GM23338 (cell line): ENCODE data around the gene PNPLA5. TPM values are rescaled to one million over a fixed set of nuclear protein-coding genes. Genes with fewer than 3 reads are reported as not detected.
A peak's percentile ranks its signal among the peaks of the same experiment; 100 is the strongest.

Source experiments
- ATAC-seq: fragments of 200-7000 bp; cut with Tn5 transposase; 3 replicates; pipeline ENCODE4 v1.9.1; 2020
- DNase-seq: peaks from one replicate; pipeline ENCODE4 v3.0.0-alpha.2; 2015; ENCODE audit warnings: low spot score
- H2AFZ ChIP-seq: fragments of 200-600 bp; sonication (generic); 2 replicates; pipeline ENCODE4 v1.8.0; 2016; ENCODE audit warnings: antibody characterized with exemption, mild to moderate bottlenecking, moderate library complexity
- H3F3A ChIP-seq: fragments of 200-600 bp; sonication (generic); replicated peaks from 2 replicates; pipeline ENCODE4 v1.8.0; 2017; ENCODE audit warnings: antibody characterized with exemption, mixed run types, low read depth
- H3K27ac ChIP-seq: fragments of 200-600 bp; sonication (generic); 2 replicates; pipeline ENCODE4 v1.6.1; 2016; ENCODE audit warnings: low read depth
- H3K27me3 ChIP-seq: fragments of 200-600 bp; sonication (generic); 2 replicates; pipeline ENCODE4 v1.8.0; 2016; ENCODE audit warnings: mild to moderate bottlenecking, mixed run types, moderate library complexity; ENCODE audit not compliant: insufficient read depth
- H3K36me3 ChIP-seq: fragments of 200-600 bp; sonication (generic); 2 replicates; pipeline ENCODE4 v1.8.0; 2016; ENCODE audit warnings: mild to moderate bottlenecking; ENCODE audit not compliant: insufficient read depth
- H3K4me1 ChIP-seq: fragments of 200-600 bp; sonication (generic); 2 replicates; pipeline ENCODE4 v1.8.0; 2016; ENCODE audit warnings: mild to moderate bottlenecking, moderate library complexity; ENCODE audit not compliant: insufficient read depth
- H3K4me2 ChIP-seq: fragments of 200-600 bp; sonication (generic); 2 replicates; pipeline ENCODE4 v1.7.1; 2017; ENCODE audit warnings: mixed run types
- H3K4me3 ChIP-seq: fragments of 200-600 bp; sonication (generic); 2 replicates; pipeline ENCODE4 v1.6.1; 2016; ENCODE audit warnings: mixed run types
- H3K79me2 ChIP-seq: fragments of 200-600 bp; sonication (generic); replicated peaks from 2 replicates; pipeline ENCODE4 v1.8.0; 2017; ENCODE audit warnings: mild to moderate bottlenecking; ENCODE audit not compliant: insufficient read depth
- H3K9me2 ChIP-seq: fragments of 200-600 bp; sonication (generic); 2 replicates; pipeline ENCODE4 v1.8.0; 2017; ENCODE audit not compliant: insufficient read depth
- H4K20me1 ChIP-seq: fragments of 200-600 bp; sonication (generic); replicated peaks from 2 replicates; pipeline ENCODE4 v1.8.0; 2017; ENCODE audit warnings: mild to moderate bottlenecking; ENCODE audit not compliant: insufficient read depth
- H3K27ac Mint-ChIP-seq: 2 replicates; pipeline ENCODE4 v1.8.0; 2020; ENCODE audit warnings: inconsistent platforms, mild to moderate bottlenecking, moderate library complexity, mixed read lengths
- H3K27me3 Mint-ChIP-seq: 3 replicates; pipeline ENCODE4 v1.8.0; 2022; ENCODE audit warnings: low read depth, mild to moderate bottlenecking, moderate library complexity, mixed read lengths, inconsistent platforms; ENCODE audit not compliant: insufficient read depth, poor library complexity
- H3K36me3 Mint-ChIP-seq: 3 replicates; pipeline ENCODE4 v1.8.0; 2021; ENCODE audit warnings: low read depth, mild to moderate bottlenecking, inconsistent platforms, moderate library complexity, mixed read lengths
- H3K4me1 Mint-ChIP-seq: 3 replicates; pipeline ENCODE4 v1.8.0; 2020; ENCODE audit warnings: mild to moderate bottlenecking, inconsistent platforms, mixed read lengths
- H3K4me3 Mint-ChIP-seq: 3 replicates; pipeline ENCODE4 v1.8.0; 2021; ENCODE audit warnings: moderate library complexity, mild to moderate bottlenecking, inconsistent platforms, mixed read lengths
- H3K9me3 Mint-ChIP-seq: 3 replicates; pipeline ENCODE4 v1.8.0; 2020; ENCODE audit warnings: moderate library complexity, mild to moderate bottlenecking, inconsistent platforms, mixed read lengths
- CREB1 ChIP-seq: fragments of 250-450 bp; sonication (Bioruptor Pico); IDR thresholded peaks from 2 replicates; pipeline ENCODE4 v1.5.0; 2020; ENCODE audit warnings: low read depth, mild to moderate bottlenecking, moderate library complexity
- CTCF ChIP-seq, 2 experiments: fragments of 200-600 bp in 1 of 2; sonication (generic) in 1 of 2; conservative IDR thresholded peaks; 2 replicates each; pipeline versions ENCODE4 v1.5.1 to v1.6.1; 2016 to 2017; ENCODE audit warnings: antibody characterized with exemption in 2 of 2, low read depth in 2 of 2, mild to moderate bottlenecking in 2 of 2, moderate library complexity in 1 of 2
- ETS1 ChIP-seq: IDR thresholded peaks from 2 replicates; pipeline ENCODE4 v1.6.1; 2016; ENCODE audit warnings: antibody characterized with exemption
- EZH2 ChIP-seq: fragments of 200-600 bp; sonication (generic); IDR thresholded peaks from one replicate; pipeline ENCODE4 v1.8.0; 2017; ENCODE audit warnings: antibody characterized with exemption, mild to moderate bottlenecking, low read depth; ENCODE audit not compliant: unreplicated experiment
- EZH2phosphoT487 ChIP-seq: fragments of 200-600 bp; sonication (generic); IDR thresholded peaks from one replicate; pipeline ENCODE4 v1.8.1; 2018; ENCODE audit warnings: antibody characterized with exemption; ENCODE audit not compliant: unreplicated experiment
- JUNB ChIP-seq: IDR thresholded peaks from one replicate; pipeline ENCODE4 v1.6.1; 2016; ENCODE audit warnings: antibody characterized with exemption; ENCODE audit not compliant: unreplicated experiment
- NANOG ChIP-seq: IDR thresholded peaks from 2 replicates; pipeline ENCODE4 v1.6.1; 2016; ENCODE audit warnings: antibody characterized with exemption, borderline replicate concordance
- POLR2AphosphoS5 ChIP-seq: IDR thresholded peaks from 2 replicates; pipeline ENCODE4 v1.6.1; 2016; ENCODE audit warnings: antibody characterized with exemption, low read depth
- REST ChIP-seq: IDR thresholded peaks from one replicate; pipeline ENCODE4 v1.6.1; 2018; ENCODE audit warnings: antibody characterized with exemption; ENCODE audit not compliant: unreplicated experiment
- STAT1 ChIP-seq: IDR thresholded peaks from one replicate; pipeline ENCODE4 v1.6.1; 2016; ENCODE audit warnings: antibody characterized with exemption; ENCODE audit not compliant: unreplicated experiment
- ZNF114 ChIP-seq: fragments of 250-450 bp; sonication (Bioruptor Pico); IDR thresholded peaks from 2 replicates; pipeline ENCODE4 v1.5.0; 2020; ENCODE audit warnings: mild to moderate bottlenecking, moderate library complexity
- ZNF331 ChIP-seq: fragments of 250-450 bp; sonication (Bioruptor Pico); IDR thresholded peaks from 2 replicates; pipeline ENCODE4 v1.5.0; 2020; ENCODE audit warnings: low read depth, mild to moderate bottlenecking, moderate library complexity
- ZNF462 ChIP-seq: fragments of 250-450 bp; sonication (Bioruptor Pico); IDR thresholded peaks from 2 replicates; pipeline ENCODE4 v1.5.0; 2020; ENCODE audit warnings: mild to moderate bottlenecking, moderate library complexity
- polyA plus RNA-seq: library from polyadenylated mRNA; unstranded; fragments of >200 nt; fragmentation: Nextera tagmentation; extraction: Ambion mirVana; gene quantifications from 2 replicates; pipeline ENCODE4 v1.2.1, GENCODE V29; 2016
- total RNA-seq: library from RNA; depleted of rRNA; stranded (reverse); fragments of >200 nt; shearing (Covaris generic); gene quantifications from 2 replicates; pipeline ENCODE4 v1.2.3, GENCODE V29; 2014

PNPLA5 gene
- total and polyA plus RNA-seq, 2 experiments from 2014 or later = 2.3 to 6.8 TPM

- peak overlapping the region; percentile 40; the same call in 1 of the 2 replicates for H3K27ac Mint-ChIP-seq
- DNase-seq = no peak
- no peak overlapping the region for H3K4me3 ChIP-seq
- no peaks in the 10 kb centered on the region for H3K9me3 Mint-ChIP-seq
- TF ChIP-seq CTCF (conservative IDR thresholded peaks at IDR 0.05; ENCODE audit: low read depth in 2 of 2) (no peak), ZNF114 (CRISPR knock-in tag) (no peak), JUNB (no peak), EZH2 (no peak), NANOG (no peak), ZNF331 (CRISPR knock-in tag) (no peak), ZNF462 (CRISPR knock-in tag) (no peak), POLR2AphosphoS5 (no peak), STAT1 (no peak), ETS1 (no peak), EZH2phosphoT487 (no peak), CREB1 (CRISPR knock-in tag) (no peak), REST (no peak)
- peaks cover 2% of the 10 kb centered on the region for H3K27me3 Mint-ChIP-seq
- H2AFZ ChIP-seq = no peak overlapping the region
- no peaks in the 10 kb centered on the region; the same call in 2 of the 3 replicates for H3K4me1 Mint-ChIP-seq
- H3K36me3 ChIP-seq = peaks cover 38% of the 10 kb centered on the region
- peaks cover 11% of the 10 kb centered on the region for H4K20me1 ChIP-seq
- H3K9me2 ChIP-seq = no peaks in the 10 kb centered on the region
- no peaks in the 10 kb centered on the region for H3K4me1 ChIP-seq
- H3F3A ChIP-seq = no peaks in the 10 kb centered on the region
- no peak overlapping the region for H3K4me2 ChIP-seq
- H3K79me2 ChIP-seq = peaks cover 8% of the 10 kb centered on the region; the same call in 1 of the 2 replicates
- no peaks in the 10 kb centered on the region for H3K27me3 ChIP-seq
- no peak overlapping the region for H3K4me3 Mint-ChIP-seq
- H3K27ac ChIP-seq = no peak overlapping the region
- ATAC-seq = no peak
- H3K36me3 Mint-ChIP-seq = peaks cover 75% of the 10 kb centered on the region
Observed at GRCh38 chr22:43931771-43932170, 40.0 kb upstream of the PNPLA5 start.
